K562 (cell line): ENCODE results near the gene KBTBD13. TPM values are rescaled to one million over a fixed set of nuclear protein-coding genes. Genes with fewer than 3 reads are reported as not detected.

ENCODE experiments used
- ATAC-seq: fragments of 200-7000 bp; cut with Tn5 transposase; 3 replicates; pipeline ENCODE4 v1.9.1; 2020; ENCODE audit warnings: moderate library complexity
- BruUV-seq: library from RNA; stranded (reverse); fragments of 400-500 nt; replicated peaks from 2 replicates; lab custom pipeline; 2021; lab: Mats Ljungman, UMichigan
- CTCF ChIA-PET: fragments of 300-600 bp; formaldehyde crosslinking; extraction: SDS; loops from one replicate; lab custom pipeline; 2021; ENCODE audit warnings: low intra/inter-chr PET ratio; lab: Yijun Ruan, JAX
- POLR2A ChIA-PET: fragments of 300-600, 350-650 bp; sonication (Branson Sonifier 250); formaldehyde crosslinking; extraction: SDS; loops from one replicate; lab custom pipeline; 2021; ENCODE audit warnings: antibody characterized with exemption, inconsistent platforms; lab: Yijun Ruan, JAX
- DNase-seq, 4 experiments: peaks; one replicate each; pipeline versions ENCODE4 v3.0.0 to v3.0.0-alpha.2; 2011 to 2018; ENCODE audit warnings: low spot score in 3 of 4, mixed read lengths in 3 of 4; ENCODE audit errors: extremely low read depth in 1 of 4
- FAIRE-seq: peaks from 2 replicates; lab custom pipeline; 2011; peaks lifted over from hg19 to GRCh38; lab: Jason Lieb, UNC
- H2AFZ ChIP-seq: 2 replicates; pipeline ENCODE4 v1.6.0; 2011; ENCODE audit warnings: low read depth, low read length, control low read depth, inconsistent platforms
- H3K27ac ChIP-seq: fragments of 200-600 bp; 3 replicates; pipeline ENCODE4 v1.8.0; 2011; ENCODE audit warnings: low read depth, mild to moderate bottlenecking, control low read depth, inconsistent platforms, low read length, moderate library complexity, mixed read lengths; ENCODE audit errors: extremely low read depth
- H3K27me3 ChIP-seq, 2 experiments: fragments of 300-600 bp in 1 of 2; 2 replicates in 1 of 2; 3 replicates in 1 of 2; pipeline versions ENCODE4 v1.6.0 to v1.8.0; 2011; ENCODE audit warnings: inconsistent platforms in 2 of 2, low read length in 2 of 2, mild to moderate bottlenecking in 1 of 2, mixed read lengths in 1 of 2, moderate library complexity in 1 of 2; ENCODE audit not compliant: control insufficient read depth in 2 of 2, insufficient read depth in 2 of 2
- H3K36me3 ChIP-seq: fragments of 300-600 bp; 3 replicates; pipeline ENCODE4 v1.8.0; 2011; ENCODE audit warnings: mild to moderate bottlenecking, low read length, inconsistent platforms; ENCODE audit not compliant: control insufficient read depth, insufficient read depth
- H3K4me1 ChIP-seq, 2 experiments: fragments of 200-600 bp in 1 of 2; replicated peaks in 1 of 2; 2 replicates in 1 of 2; 3 replicates in 1 of 2; pipeline versions ENCODE4 v1.5.1 to v1.8.0; 2011; ENCODE audit warnings: inconsistent platforms in 2 of 2, low read length in 2 of 2, mild to moderate bottlenecking in 1 of 2, mixed read lengths in 1 of 2, moderate library complexity in 1 of 2; ENCODE audit not compliant: control insufficient read depth in 2 of 2, insufficient read depth in 2 of 2
- H3K4me2 ChIP-seq: 2 replicates; pipeline ENCODE4 v1.6.1; 2011; ENCODE audit warnings: low read length, control low read depth, inconsistent platforms, mixed read lengths; ENCODE audit not compliant: insufficient read depth
- H3K4me3 ChIP-seq: fragments of 200-600 bp; sonication (generic), shearing (Covaris generic); 2 replicates; pipeline ENCODE4 v1.5.1; 2016; ENCODE audit warnings: control low read depth, inconsistent platforms
- H3K79me2 ChIP-seq: fragments of 200-600 bp; 3 replicates; pipeline ENCODE4 v1.8.0; 2011; ENCODE audit warnings: low read length, inconsistent platforms; ENCODE audit not compliant: control insufficient read depth, insufficient read depth
- H3K9ac ChIP-seq, 2 experiments: 2 replicates each; pipeline versions ENCODE4 v1.6.0 to v1.6.1; 2011; ENCODE audit warnings: low read depth in 2 of 2, low read length in 2 of 2, control low read depth in 1 of 2, inconsistent platforms in 1 of 2, mild to moderate bottlenecking in 1 of 2, mixed read lengths in 1 of 2; ENCODE audit not compliant: insufficient read depth in 1 of 2
- H3K9me1 ChIP-seq: one replicate; pipeline ENCODE4 v1.6.0; 2011; ENCODE audit warnings: inconsistent platforms, mild to moderate bottlenecking, low read length, moderate library complexity; ENCODE audit not compliant: control insufficient read depth, insufficient read depth
- H3K9me3 ChIP-seq: replicated peaks from 2 replicates; pipeline ENCODE4 v1.5.1; 2011; ENCODE audit warnings: low read depth, low read length, inconsistent platforms; ENCODE audit not compliant: control insufficient read depth, insufficient read depth
- H4K20me1 ChIP-seq: replicated peaks from 2 replicates; pipeline ENCODE4 v1.6.1; 2011; ENCODE audit warnings: low read length, inconsistent platforms, mixed read lengths; ENCODE audit not compliant: control insufficient read depth, insufficient read depth
- E2F4 ChIP-seq: sonication (generic); formaldehyde crosslinking; IDR thresholded peaks from 2 replicates; pipeline ENCODE4 v1.8.0; 2022; ENCODE audit warnings: mild to moderate bottlenecking, low read depth, missing genetic modification reagents
- EHMT2 ChIP-seq: fragments of 450-650 bp; IDR thresholded peaks from 2 replicates; pipeline ENCODE4 v1.6.1; 2018; ENCODE audit warnings: antibody characterized with exemption
- NONO ChIP-seq, 2 experiments: fragments of 200-400 bp in 1 of 2; fragments of 450-650 bp in 1 of 2; formaldehyde crosslinking in 1 of 2; IDR thresholded peaks; 2 replicates each; pipeline ENCODE4 v1.6.1; 2017; ENCODE audit warnings: low read depth in 2 of 2, mild to moderate bottlenecking in 2 of 2, moderate library complexity in 2 of 2, low read length in 1 of 2
- POU5F1 ChIP-seq: fragments of 150-350 bp; IDR thresholded peaks from 2 replicates; pipeline ENCODE4 v1.6.1; 2014; ENCODE audit warnings: borderline replicate concordance, low read length, low read depth, mild to moderate bottlenecking; ENCODE audit not compliant: partially characterized antibody
- PRPF4 ChIP-seq: fragments of 200-400 bp; formaldehyde crosslinking; IDR thresholded peaks from one replicate; pipeline ENCODE4 v1.6.1; 2017; ENCODE audit warnings: low read length, low read depth, mild to moderate bottlenecking; ENCODE audit not compliant: insufficient read depth, poor library complexity, severe bottlenecking
- RBM14 ChIP-seq: fragments of 200-400 bp; formaldehyde crosslinking; IDR thresholded peaks from 2 replicates; pipeline ENCODE4 v1.6.1; 2018; ENCODE audit warnings: low read depth, mild to moderate bottlenecking, low read length, moderate library complexity, borderline replicate concordance; ENCODE audit not compliant: insufficient read depth
- SIX5 ChIP-seq, 2 experiments: IDR thresholded peaks; 2 replicates each; pipeline ENCODE4 v1.6.1; 2011; ENCODE audit warnings: low read length in 2 of 2, borderline replicate concordance in 1 of 2, low read depth in 1 of 2, mild to moderate bottlenecking in 1 of 2, moderate library complexity in 1 of 2; ENCODE audit not compliant: insufficient read depth in 1 of 2
- STAT5B ChIP-seq: fragments of 250-450 bp; sonication (Bioruptor Pico); IDR thresholded peaks from 2 replicates; pipeline ENCODE4 v1.8.0; 2021; ENCODE audit warnings: mild to moderate bottlenecking, inconsistent platforms
- THRB ChIP-seq: fragments of 450-650 bp; formaldehyde crosslinking; conservative IDR thresholded peaks from 2 replicates; pipeline ENCODE4 v1.4.0; 2022; ENCODE audit warnings: mild to moderate bottlenecking, missing genetic modification characterization
- TSHZ1 ChIP-seq: fragments of 250-450 bp; sonication (Bioruptor Pico); IDR thresholded peaks from 2 replicates; pipeline ENCODE4 v1.4.0; 2020; ENCODE audit warnings: mild to moderate bottlenecking, moderate library complexity
- ZC3H11A ChIP-seq: IDR thresholded peaks from 2 replicates; pipeline ENCODE4 v1.6.1; 2012; ENCODE audit warnings: low read depth, low read length, improper control_type of control experiment
- ZNF23 ChIP-seq: fragments of 250-450 bp; sonication (Bioruptor Pico); IDR thresholded peaks from 2 replicates; pipeline ENCODE4 v1.4.0; 2020; ENCODE audit warnings: mild to moderate bottlenecking
- WGBS: fragments of 100-300 bp; shearing (Covaris generic); methylation state at CpG from one replicate; pipeline ENCODE4 v1.1.6; 2016; ENCODE audit warnings: low coverage, mixed read lengths; ENCODE audit not compliant: insufficient coverage; ENCODE audit errors: missing lambda C conversion rate; 5-methylcytosine and 5-hydroxymethylcytosine counted together
- in situ Hi-C: fragments of 300-500 bp; cut with MboI; formaldehyde crosslinking; loops from 4 replicates; pipeline ENCODE4 v1.15.0; 2018; ENCODE audit warnings: inconsistent platforms, mixed read lengths
- intact Hi-C: fragments of 100-400 bp; cut with micrococcal nuclease; formaldehyde crosslinking; loops from 2 replicates; pipeline ENCODE4 v1.14.2; 2022
- polyA plus RNA-seq, 8 experiments: library from polyadenylated mRNA; depleted of rRNA in 4 of 8; stranded (reverse) in 5 of 8; unstranded in 3 of 8; fragments of >200 nt; fragmentation: Nextera tagmentation in 2 of 8; fragmentation: Illumina TruSeq in 1 of 8; extraction: Ambion mirVana in 2 of 8; extraction: Trizol in 1 of 8; gene quantifications; 2 replicates each; pipeline versions ENCODE4 v1.2.1 to v1.2.3, GENCODE V29; 2011 to 2014; ENCODE audit warnings: inconsistent platforms in 1 of 8, missing spikeins in 1 of 8
- total RNA-seq, 7 experiments: library from RNA; depleted of rRNA in 6 of 7; stranded (reverse); fragments of >200 nt in 6 of 7; fragmentation: Illumina TruSeq in 2 of 7; extraction: Trizol in 2 of 7; gene quantifications; 2 replicates each; pipeline versions ENCODE4 v1.2.1 to v1.2.3, GENCODE V29; 2011 to 2021; ENCODE audit warnings: low replicate concordance in 1 of 7

KBTBD13 gene
- total and polyA plus RNA-seq, 9 of the 15 experiments (the other 6 are each of a cell fraction or from before 2014, with no cell fraction given) = 0.07 to 0.13 (median 0.10) TPM; not detected in 3

- in situ Hi-C loops = no loop called here
- no peaks in the 10 kb centered on the region for H3K27me3 ChIP-seq
- H3K4me3 ChIP-seq = no peak overlapping the region
- H4K20me1 ChIP-seq = no peaks in the 10 kb centered on the region
- H3K36me3 ChIP-seq = peaks cover 28% of the 10 kb centered on the region; the same call in 2 of the 3 replicates
- ATAC-seq = no peak
- ChIA-PET POLR2A (interaction anchor here (0.7 kb wide), 1 partner anchor 60 kb away, joined by 3 read pairs; no protein-coding TSS in a partner anchor), CTCF (no interaction called here)
- no peak overlapping the region for H2AFZ ChIP-seq
- BruUV-seq = no TSS peak
- no peaks in the 10 kb centered on the region for H3K4me1 ChIP-seq
- H3K9ac ChIP-seq = no peak overlapping the region
- H3K79me2 ChIP-seq = no peaks in the 10 kb centered on the region
- no peak for DNase-seq
- peaks cover 3% of the 10 kb centered on the region for H3K9me1 ChIP-seq
- WGBS = 81% methylated on average over 3 of the region's 3 CpGs
- H3K9me3 ChIP-seq = no peaks in the 10 kb centered on the region
- intact Hi-C loops = loop anchor here (5.0 kb wide), 1 partner anchor 71 kb away; no protein-coding TSS in a partner anchor
- H3K27ac ChIP-seq = no peak overlapping the region
- no peak overlapping the region for H3K4me2 ChIP-seq
- no peak for FAIRE-seq
- TF ChIP-seq SIX5 (IDR thresholded peaks at IDR 0.05; ENCODE audit: borderline replicate concordance in 1 of 2, insufficient read depth in 1 of 2, low read depth in 1 of 2, low read length in 2 of 2) (no peak), THRB (CRISPR knock-in tag) (no peak), NONO (IDR thresholded peaks at IDR 0.05; ENCODE audit: low read depth in 2 of 2, low read length in 1 of 2) (no peak), RBM14 (no peak), POU5F1 (no peak), TSHZ1 (CRISPR knock-in tag) (no peak), E2F4 (CRISPR knock-in tag) (no peak), STAT5B (CRISPR knock-in tag) (no peak), EHMT2 (no peak), ZC3H11A (no peak), PRPF4 (no peak), ZNF23 (CRISPR knock-in tag) (no peak)
Measured at GRCh38 chr15:65102912-65103311, 26.4 kb downstream of the KBTBD13 start.
